GM21423 (cell line): ENCODE results near the gene TEX14.
A peak's percentile ranks its signal among the peaks of the same experiment; 100 is the strongest.

Source experiments
- ATAC-seq: cut with Tn5 transposase; IDR thresholded peaks from one replicate; pipeline ENCODE4 v1.9.1; 2021; ENCODE audit warnings: mild to moderate bottlenecking, moderate library complexity; ENCODE audit not compliant: unreplicated experiment

TEX14 gene

DNA sequence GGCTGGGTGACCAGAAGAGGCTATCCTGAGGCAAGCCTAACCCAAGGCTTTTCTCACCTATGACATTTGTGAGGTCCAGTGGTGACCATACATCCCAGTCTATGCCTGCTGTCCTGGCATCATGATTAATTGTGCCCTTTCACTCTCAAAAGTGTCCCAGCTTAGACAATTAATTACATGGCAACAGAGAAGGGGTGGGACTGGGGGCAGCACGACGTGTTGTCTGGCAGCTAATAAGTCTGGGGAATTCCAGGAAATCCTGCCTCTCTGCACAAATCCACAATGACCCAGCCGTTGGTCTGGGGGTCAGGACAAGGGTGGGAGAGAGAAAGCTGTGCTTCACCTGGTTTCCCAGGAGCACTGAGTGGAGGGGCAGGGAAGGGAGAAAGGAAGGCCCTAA is 163.4 kb downstream of the TEX14 start:
- no peak for ATAC-seq

DNA sequence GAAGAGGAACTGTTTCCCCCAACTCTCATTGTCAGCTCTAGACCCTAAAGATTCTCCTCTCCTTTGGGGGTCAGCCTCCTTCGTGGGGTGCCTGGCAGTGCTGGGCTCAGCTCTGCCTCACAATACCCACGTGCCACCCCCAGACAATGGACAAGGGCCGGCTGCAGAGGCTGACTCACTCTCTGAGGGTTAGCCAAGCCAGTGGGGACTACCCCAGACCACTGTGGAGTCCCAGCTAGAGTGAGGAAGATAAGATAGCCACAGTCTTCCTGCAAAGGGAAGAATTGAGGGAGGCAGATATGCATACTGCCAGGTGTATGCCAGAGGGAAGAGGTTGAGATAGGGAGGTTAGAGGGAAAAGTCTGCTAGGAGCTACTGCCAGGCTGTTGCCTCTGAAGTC is 163.9 kb downstream of the TEX14 start:
- ATAC-seq, result no peak

DNA sequence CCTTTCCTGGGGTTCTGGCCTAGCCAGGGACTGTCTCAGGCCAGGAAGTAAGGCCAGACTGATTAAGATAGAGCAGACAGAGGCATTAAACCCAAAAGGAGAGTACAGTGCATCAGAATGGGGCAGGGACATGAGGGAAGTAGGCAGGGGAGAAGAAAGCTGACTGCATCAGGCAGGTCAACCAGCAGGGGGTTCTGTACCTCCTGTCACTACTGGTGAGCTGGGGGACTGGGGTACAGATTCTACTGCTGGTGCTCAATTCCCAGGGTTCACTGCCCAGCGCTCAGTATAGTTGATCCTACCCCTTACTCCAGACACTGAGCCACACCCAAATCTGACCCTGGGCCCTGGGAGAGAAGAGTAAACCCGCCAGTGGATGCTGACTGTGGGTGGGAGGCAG is 164.5 kb downstream of the TEX14 start:
- ATAC-seq, result no peak

DNA sequence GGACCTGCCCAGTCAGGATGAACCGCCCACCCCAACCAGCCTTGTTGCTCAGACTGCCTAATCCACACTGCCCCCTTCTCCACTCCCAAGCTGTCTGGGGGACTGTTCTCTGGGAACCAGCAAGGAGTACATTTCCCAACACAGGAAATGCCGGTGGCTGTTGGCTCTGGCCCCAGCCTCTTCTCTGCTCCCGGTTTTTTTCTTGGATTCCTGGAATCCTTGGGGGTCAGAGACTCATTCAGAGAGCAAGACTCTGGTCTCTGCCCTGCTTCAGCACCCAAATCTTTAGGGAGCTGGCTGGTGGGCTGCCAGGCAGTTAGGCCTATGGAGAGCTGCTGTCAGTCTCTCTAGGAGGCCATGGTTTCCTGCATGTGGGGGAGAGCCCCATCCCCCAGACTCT is 166.6 kb downstream of the TEX14 start:
- no peak for ATAC-seq

DNA sequence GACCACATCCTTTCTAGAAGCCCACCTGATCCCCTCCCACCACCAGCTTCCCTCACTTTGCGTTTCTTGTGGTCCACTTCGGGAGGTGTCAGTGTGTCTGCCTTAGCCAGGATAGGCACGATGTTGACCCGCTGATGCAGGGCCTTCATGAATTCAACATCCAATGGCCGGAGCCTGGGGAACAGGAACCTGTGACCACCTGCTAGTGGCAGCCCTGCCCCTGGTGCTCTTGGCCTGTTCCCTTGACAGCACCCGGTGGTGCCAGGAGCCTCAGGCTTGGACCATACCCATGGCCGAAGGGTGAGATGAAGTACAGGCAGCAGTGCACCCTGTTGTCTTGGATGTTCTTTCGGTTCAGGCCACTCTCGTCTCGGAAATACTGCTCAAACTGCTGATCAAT is 170.2 kb downstream of the TEX14 start:
- no peak for ATAC-seq

DNA sequence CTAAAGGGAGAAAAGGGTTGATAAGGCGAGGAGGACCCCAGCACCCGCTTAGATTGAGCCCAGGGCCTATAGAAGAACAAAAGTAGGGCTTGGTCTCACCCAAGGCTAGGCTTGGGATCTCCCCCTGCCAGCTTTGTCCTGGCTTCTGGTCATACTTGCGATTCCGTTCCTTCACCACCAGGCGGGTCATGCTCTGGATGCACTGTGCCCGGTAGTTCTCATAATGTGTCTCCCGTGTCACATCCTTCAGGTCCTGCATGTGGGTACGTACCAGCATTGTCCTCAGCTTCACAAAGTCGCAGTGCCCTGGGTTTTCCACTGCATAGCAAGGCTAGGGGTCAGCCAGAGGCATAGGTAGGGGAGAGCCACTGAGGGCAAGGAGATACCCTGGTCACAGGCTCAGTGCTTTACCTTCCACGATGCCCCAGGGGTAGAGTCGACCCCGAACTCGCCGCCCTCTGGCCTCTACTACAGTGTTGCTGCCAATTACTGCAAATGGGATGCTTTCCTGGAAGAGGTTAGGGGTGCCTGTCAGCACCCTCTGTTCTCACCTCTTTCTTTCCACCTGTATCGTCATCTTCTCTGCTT is 170.9 kb downstream of the TEX14 start:
- ATAC-seq, result no peak

DNA sequence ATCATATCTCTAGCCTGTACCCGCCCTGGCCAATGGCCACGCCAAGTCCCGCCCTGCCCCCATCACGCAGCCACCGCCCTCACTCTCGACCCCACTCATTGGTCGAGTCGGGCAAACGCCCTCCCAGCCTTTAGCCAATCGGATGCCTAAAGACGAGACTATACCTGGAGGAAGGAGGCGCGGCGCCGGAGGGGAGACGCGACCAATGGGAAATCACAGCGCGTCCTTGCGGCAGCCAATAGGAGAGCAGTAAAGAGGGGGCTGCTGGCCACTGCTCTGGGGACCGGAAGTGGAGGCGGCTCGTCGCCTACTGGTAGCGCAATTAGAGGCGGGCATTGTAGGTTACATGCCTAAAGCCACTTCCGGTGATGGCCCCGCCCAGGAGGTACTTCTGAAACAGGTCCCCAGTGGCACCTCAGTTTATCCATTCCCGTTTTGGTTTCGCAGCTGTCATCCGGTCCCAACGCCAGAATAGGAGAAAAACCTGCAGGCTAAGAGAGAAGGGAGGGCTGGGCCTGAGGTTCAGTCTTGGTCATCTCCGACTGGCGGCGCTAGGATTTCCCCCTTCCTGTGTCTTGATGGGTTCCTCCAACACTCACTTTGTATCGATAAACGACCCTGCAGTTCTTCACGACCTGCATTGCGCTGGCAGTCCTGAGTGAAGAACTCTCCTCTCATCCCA is 173.8 kb downstream of the TEX14 start:
- ATAC-seq, result peak; percentile 78

DNA sequence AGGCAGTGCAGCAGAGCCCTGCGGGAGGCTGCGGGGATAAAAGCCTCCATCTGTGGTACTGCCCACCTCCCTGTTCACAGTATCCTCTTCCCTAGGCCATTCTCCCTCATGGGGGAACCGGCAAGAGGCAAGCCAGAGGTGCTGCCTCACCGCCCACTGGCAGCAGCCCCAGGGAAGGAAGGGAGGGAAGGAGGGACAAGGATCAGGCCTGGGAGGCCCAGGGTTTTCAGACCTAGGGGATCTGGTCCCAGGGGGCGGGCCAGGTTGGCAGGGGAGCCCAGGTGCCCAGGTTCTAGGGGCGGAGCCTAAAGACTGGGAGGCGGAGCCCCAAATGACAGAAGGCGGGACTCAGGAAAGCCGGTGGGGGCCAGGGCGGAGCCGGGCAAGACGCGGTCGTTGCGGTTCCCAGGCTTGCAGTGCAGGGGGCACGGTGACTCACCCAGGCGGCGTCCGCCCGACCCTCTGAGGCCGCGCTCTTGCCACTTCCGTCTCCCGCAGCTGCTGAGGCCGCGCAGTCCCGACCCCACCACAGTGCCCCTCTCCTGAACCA is 174.4 kb downstream of the TEX14 start:
- no peak for ATAC-seq

DNA sequence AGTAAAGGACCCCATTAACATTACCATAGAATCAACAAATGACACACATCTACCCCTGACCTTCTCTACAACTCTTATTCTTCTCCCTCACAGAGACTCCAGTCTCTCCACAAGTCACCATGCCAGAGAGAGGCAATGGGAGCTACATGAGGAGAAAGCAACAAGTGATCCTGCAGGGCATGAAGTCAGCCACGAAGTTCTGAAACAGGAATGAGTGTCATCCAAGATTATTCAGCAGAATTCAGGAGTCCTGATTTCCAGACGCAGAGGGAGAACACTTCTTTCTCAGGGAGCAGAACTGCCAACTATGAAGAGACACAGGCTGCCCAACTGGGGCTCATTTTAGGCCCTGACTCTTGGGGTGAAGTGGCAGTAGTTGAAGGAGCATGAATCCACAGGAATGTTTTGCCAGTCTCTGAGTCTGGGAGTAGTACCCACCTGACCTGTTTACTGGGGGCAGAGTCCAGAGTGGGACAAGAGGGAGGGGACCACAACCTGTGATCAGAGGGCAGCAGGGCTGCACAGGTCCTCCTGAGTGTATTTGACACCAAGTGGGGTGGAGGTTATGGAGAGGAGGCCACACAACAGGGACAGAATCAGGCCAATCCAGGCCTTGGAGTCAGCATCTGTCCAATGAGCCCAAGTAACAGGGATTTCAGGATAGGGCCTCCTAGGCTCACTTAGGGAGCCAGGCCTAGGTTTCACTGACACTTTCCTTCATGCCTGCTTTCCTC is 175.0 kb downstream of the TEX14 start:
- no peak for ATAC-seq

DNA sequence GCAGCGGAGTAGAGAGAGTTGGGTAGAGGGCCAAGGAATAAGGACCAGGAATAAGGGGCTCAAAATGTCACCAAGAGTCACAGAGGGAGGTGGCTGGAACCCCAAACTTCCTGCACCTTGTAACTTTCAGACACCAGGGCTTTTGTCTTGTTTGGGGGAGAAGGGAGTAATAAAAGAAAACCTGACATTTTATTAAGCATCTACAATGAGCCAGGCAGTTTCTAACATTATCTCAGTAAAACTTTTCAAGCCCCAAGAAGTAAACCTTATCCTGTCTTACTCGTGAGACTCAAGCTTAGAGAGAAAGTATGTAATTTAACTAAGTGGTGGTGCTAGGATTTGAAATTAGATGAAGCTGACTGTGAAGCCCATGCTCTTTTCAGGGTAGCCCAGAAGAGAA is 176.6 kb downstream of the TEX14 start:
- no peak for ATAC-seq

DNA sequence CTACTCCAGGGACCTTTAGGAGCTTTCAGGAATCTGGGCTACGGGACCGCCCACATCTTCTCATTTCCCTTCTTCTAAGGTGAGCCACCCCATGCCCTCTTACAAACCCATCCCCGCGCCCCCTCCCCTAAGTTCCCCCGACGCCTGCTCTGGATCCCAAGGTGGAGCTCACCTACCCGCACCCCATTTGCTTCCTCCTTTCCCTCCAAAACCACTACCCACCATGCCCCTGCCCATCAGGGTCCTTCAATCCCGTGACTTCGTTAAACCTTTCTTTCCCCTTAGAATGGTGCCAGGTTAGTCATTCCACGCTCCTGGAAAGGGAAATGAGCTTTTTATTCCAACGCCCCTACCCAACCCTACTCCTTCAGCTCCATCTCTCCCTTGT is 177.1 kb downstream of the TEX14 start:
- ATAC-seq, result no peak

DNA sequence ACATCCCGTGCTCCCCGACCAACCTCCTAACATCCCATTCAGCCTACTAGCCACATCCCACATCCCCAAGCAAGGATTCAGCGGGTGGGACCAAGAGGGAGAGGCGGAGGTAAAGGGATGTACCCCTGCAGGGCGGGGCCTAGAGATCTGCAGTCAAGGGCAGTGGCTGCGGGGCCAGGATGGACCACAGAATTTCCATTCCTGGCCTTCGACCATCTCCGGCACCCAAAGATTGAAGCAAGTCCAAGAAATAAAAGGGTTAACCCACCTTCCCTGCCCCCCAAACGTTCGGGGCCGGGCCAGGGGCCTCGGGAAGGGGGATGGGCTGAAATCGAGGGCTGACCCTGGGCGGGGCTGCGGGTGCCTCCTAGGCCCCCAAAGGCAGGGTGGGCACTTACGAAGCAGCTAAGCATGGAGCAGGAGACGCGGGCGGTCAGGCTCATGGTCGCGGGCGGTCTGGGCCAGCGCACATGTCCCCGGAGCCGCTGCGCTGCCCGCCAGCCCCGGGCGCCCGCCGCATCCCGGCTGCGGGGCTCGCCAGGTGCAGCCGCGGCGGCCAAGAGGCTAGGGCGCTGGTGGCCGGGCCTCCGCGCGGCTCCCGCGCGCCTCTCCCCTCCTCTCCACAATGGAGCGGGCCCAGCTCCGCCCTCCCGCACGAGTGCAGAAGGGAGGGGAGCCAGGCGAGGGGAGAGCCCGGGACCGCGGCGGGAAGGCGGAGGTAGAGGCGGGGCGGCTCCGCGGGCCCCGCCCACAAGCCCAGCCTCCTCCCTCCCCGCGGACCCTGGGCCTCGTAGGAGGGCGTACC is 177.7 kb downstream of the TEX14 start, which contains the start of gene MTMR4:
Gene MTMR4 (minus strand): TSS at position 674 of the 805 bp plus-strand sequence. CDS start 231 bp downstream, at position 443.
- no peak for ATAC-seq

DNA sequence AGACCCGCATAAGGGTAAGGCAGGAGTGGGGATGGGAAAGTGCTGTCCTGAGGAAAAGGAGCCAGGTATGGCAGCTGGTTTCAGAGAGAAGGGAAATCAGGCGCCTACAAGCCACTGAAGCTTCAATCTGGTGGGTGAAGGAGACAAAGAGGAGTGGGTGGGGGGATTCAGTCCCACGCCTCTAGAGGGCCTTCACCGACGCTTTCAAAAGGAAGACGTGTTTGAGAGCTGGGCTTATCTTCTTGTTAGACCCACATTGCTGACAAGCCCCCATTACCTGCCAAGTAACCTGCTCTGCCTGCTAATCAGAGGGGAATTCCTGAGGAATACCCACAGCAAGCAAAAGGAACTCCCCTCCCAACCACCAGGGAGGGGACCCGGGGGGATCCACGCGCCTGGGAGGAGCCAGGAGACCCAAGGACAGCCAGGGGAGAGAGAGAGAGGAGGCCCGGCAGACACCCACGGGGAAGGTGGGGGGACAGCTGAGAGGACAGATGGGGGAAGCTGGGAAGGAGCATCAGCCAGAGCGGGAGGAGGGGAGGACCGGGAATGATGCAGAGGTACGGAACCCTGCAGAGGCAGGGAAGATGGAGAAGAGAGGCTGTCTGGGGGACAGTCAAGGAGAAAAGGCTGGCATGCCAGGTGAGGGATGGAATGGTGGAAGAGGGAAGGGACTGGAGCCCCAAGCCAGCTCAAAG is 178.4 kb downstream of the TEX14 start:
- no peak for ATAC-seq

DNA sequence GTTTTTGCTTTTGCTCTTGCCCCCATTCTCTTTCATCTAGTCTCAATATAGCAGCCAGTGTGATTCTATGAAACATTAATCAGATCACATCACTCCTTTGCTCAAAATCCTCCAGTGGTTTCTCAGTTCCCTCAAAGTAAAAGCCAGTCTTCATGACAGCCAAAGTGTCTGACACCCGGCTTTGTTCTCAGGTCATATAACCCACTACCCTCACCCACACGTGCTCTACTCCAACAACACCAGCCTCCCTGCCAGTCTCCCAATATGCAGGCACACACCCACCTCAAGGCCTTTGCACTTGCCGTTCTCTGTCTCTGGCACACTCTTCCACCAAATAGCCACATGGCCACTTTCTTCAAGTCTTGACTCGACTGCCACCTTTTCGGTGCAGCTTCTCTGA is 181.8 kb downstream of the TEX14 start:
- ATAC-seq, result no peak

DNA sequence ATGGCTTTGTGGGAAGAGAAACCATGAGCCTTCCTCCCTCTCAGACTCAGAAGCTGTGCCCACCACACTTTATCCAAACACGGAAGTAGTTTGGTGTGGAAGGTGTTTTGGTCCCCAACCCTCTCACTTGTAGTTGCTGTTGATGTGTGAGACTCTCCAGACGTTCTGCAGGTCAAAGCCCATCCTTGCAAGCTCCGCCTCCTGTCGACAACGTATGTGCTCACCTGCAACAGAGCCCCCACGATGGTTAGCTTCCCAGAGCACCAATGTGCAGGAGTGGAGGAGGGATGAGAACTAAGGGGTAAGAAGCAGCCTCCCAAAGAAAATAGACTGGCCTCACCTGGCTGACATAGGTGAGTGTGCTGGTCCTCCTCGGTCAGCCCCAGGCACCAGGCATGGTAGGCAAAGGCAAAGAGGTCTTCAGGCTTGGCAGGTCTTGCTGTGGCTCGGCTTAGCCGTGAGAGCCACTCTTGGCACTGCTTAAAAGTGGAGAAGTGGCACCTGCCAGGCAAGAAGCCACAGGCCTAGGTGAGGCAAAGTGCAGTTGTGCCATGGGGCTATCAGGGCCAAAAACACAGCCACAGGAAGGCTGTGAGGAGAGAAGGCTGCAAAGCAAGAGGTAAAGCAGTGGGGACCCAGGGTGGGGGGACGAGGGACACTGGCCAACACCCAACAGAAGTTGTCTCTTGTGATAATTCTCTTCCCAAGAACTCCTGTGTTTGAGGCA is 183.3 kb downstream of the TEX14 start:
- no peak for ATAC-seq

DNA sequence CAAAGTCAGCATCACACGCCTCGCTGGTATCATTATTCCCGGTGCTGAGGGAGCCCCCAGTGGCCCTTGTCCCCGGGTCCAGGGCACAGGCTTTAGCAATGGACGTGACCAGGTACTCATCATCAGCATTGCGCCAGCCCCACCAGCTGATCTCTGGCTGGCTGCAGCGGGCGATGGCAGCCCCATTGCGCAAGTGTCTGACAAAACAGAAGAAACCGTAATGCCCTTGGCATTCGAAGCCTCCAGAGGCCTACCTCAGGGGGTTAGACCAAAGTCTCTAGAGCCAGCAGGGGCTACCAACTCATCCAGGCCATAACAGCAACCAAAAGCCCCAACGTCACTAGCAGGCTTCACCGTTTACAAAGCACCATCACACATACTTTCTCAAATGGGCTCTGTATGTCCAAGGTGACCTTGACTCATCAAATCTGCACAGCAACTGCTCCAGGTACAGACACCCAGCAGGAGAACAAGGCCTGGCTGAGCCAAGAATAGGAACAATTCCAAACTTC is 184.7 kb downstream of the TEX14 start:
- ATAC-seq, result no peak
